GM18511 (cell line): ENCODE results near the gene CTIF.

ENCODE experiments used
- ATAC-seq: cut with Tn5 transposase; IDR thresholded peaks from one replicate; pipeline ENCODE4 v1.9.1; 2021; ENCODE audit warnings: mild to moderate bottlenecking, moderate library complexity; ENCODE audit not compliant: unreplicated experiment

CTIF gene

GRCh38 chr18:48617844-48618497 lies 79.1 kb downstream of the CTIF start:
- ATAC-seq: no peak

GRCh38 chr18:48619016-48619415 lies 80.2 kb downstream of the CTIF start:
- no peak for ATAC-seq

GRCh38 chr18:48619501-48619900 lies 80.7 kb downstream of the CTIF start:
- ATAC-seq: no peak

- no peak for ATAC-seq
These were observed 81.2 kb downstream of the CTIF start for GRCh38 chr18:48620071-48620470.

GRCh38 chr18:48621240-48621639 lies 82.4 kb downstream of the CTIF start:
- ATAC-seq: no peak

- ATAC-seq: no peak
These were observed 83.2 kb downstream of the CTIF start for GRCh38 chr18:48621815-48622555.

GRCh38 chr18:48622911-48623431 lies 84.1 kb downstream of the CTIF start:
- ATAC-seq: peak; percentile 50

GRCh38 chr18:48623468-48624235 lies 84.8 kb downstream of the CTIF start:
- no peak for ATAC-seq

- no peak for ATAC-seq
These were observed 86.0 kb downstream of the CTIF start for GRCh38 chr18:48624856-48625255.

- no peak for ATAC-seq
These were observed 88.4 kb downstream of the CTIF start for GRCh38 chr18:48627216-48627615.

- no peak for ATAC-seq
These were observed 91.0 kb downstream of the CTIF start for GRCh38 chr18:48629730-48630324.

GRCh38 chr18:48631851-48632250 lies 93.0 kb downstream of the CTIF start:
- no peak for ATAC-seq

- no peak for ATAC-seq
These were observed 93.9 kb downstream of the CTIF start for GRCh38 chr18:48632676-48633257.

GRCh38 chr18:48634491-48634890 lies 95.7 kb downstream of the CTIF start:
- ATAC-seq: no peak

GRCh38 chr18:48634975-48635374 lies 96.1 kb downstream of the CTIF start:
- no peak for ATAC-seq

- no peak for ATAC-seq
These were observed 97.0 kb downstream of the CTIF start for GRCh38 chr18:48635806-48636205.

- no peak for ATAC-seq
These were observed 97.6 kb downstream of the CTIF start for GRCh38 chr18:48636436-48636835.

GRCh38 chr18:48637081-48637990 lies 98.5 kb downstream of the CTIF start:
- no peak for ATAC-seq

- no peak for ATAC-seq
These were observed 99.6 kb downstream of the CTIF start for GRCh38 chr18:48638451-48638850.
